H7 (cell line): ENCODE data around the gene LEMD3. TPM values are rescaled to one million over a fixed set of nuclear protein-coding genes. Genes with fewer than 3 reads are reported as not detected.

Source experiments
- DNase-seq: peaks from one replicate; pipeline ENCODE4 v3.0.0; 2012
- H3K27me3 ChIP-seq: 2 replicates; pipeline ENCODE4 v1.6.0; 2011; ENCODE audit warnings: mild to moderate bottlenecking, low read length; ENCODE audit not compliant: control insufficient read depth, insufficient read depth
- H3K36me3 ChIP-seq: replicated peaks from 2 replicates; pipeline ENCODE4 v1.5.1; 2011; ENCODE audit warnings: low read length; ENCODE audit not compliant: control insufficient read depth, insufficient read depth
- H3K4me3 ChIP-seq: 2 replicates; pipeline ENCODE4 v1.5.1; 2011; ENCODE audit warnings: low read depth, mild to moderate bottlenecking, control low read depth, low read length, moderate library complexity; ENCODE audit not compliant: insufficient read depth
- total RNA-seq: library from RNA; depleted of rRNA; stranded (reverse); fragments of >200 nt; shearing (Covaris generic); gene quantifications from 2 replicates; pipeline ENCODE4 v1.2.3, GENCODE V29; 2014

The LEMD3 gene
- total RNA-seq, 1 experiment from 2014 or later: 20.5 TPM

GRCh38 chr12:65155784-65156183, 13.6 kb upstream of the LEMD3 start:
- DNase-seq: no peak
- H3K4me3 ChIP-seq: no peak overlapping the region
- H3K36me3 ChIP-seq: no peaks in the 10 kb centered on the region
- H3K27me3 ChIP-seq: no peaks in the 10 kb centered on the region

- H3K36me3 ChIP-seq: no peaks in the 10 kb centered on the region
- H3K4me3 ChIP-seq: no peak overlapping the region
- DNase-seq: no peak
- H3K27me3 ChIP-seq: no peaks in the 10 kb centered on the region
Measured at GRCh38 chr12:65156366-65156841, 13.0 kb upstream of the LEMD3 start.

GRCh38 chr12:65157091-65157490, 12.3 kb upstream of the LEMD3 start:
- no peak for DNase-seq
- no peak overlapping the region for H3K4me3 ChIP-seq
- no peaks in the 10 kb centered on the region for H3K27me3 ChIP-seq
- H3K36me3 ChIP-seq: no peaks in the 10 kb centered on the region

GRCh38 chr12:65162609-65163008, 6.8 kb upstream of the LEMD3 start:
- no peaks in the 10 kb centered on the region; the same call in 1 of the 2 replicates for H3K27me3 ChIP-seq
- no peak overlapping the region for H3K4me3 ChIP-seq
- no peak for DNase-seq
- H3K36me3 ChIP-seq: no peaks in the 10 kb centered on the region

GRCh38 chr12:65164244-65164643, 5.1 kb upstream of the LEMD3 start:
- DNase-seq: no peak
- Histone ChIP-seq H3K4me3 (no peak overlapping the region), H3K36me3 (no peaks in the 10 kb centered on the region), H3K27me3 (no peaks in the 10 kb centered on the region; the same call in 1 of the 2 replicates)

GRCh38 chr12:65164774-65165173, 4.6 kb upstream of the LEMD3 start:
- H3K36me3 ChIP-seq: no peaks in the 10 kb centered on the region

GRCh38 chr12:65168681-65169319, 583 bp upstream of the LEMD3 start:
- no peaks in the 10 kb centered on the region for H3K36me3 ChIP-seq
- H3K4me3 ChIP-seq: peak overlapping the region; percentile 90
- H3K27me3 ChIP-seq: no peaks in the 10 kb centered on the region; the same call in 1 of the 2 replicates
- DNase-seq: no peak

More at GRCh38 chr12:65164774-65165173, 4.6 kb upstream of the LEMD3 start:
- H3K4me3 ChIP-seq: no peak overlapping the region
- DNase-seq: no peak
- no peaks in the 10 kb centered on the region; the same call in 1 of the 2 replicates for H3K27me3 ChIP-seq

- peak overlapping the region; percentile 90 for H3K4me3 ChIP-seq
- no peaks in the 10 kb centered on the region; the same call in 1 of the 2 replicates for H3K27me3 ChIP-seq
- H3K36me3 ChIP-seq: no peaks in the 10 kb centered on the region; the same call in 1 of the 2 replicates
- DNase-seq: peak; percentile 78
Measured at GRCh38 chr12:65170209-65170881, 962 bp downstream of the LEMD3 start.

GRCh38 chr12:65171073-65171472, 1.7 kb downstream of the LEMD3 start:
- peak overlapping the region; percentile 90 for H3K4me3 ChIP-seq
- H3K27me3 ChIP-seq: no peaks in the 10 kb centered on the region; the same call in 1 of the 2 replicates
- H3K36me3 ChIP-seq: no peaks in the 10 kb centered on the region; the same call in 1 of the 2 replicates
- no peak for DNase-seq

- no peaks in the 10 kb centered on the region; the same call in 1 of the 2 replicates for H3K27me3 ChIP-seq
Measured at GRCh38 chr12:65171870-65172269, 2.5 kb downstream of the LEMD3 start.

GRCh38 chr12:65175385-65175784, 6.0 kb downstream of the LEMD3 start:
- no peak for DNase-seq
- Histone ChIP-seq H3K27me3 (no peaks in the 10 kb centered on the region), H3K4me3 (no peak overlapping the region), H3K36me3 (peaks cover 1% of the 10 kb centered on the region)

More at GRCh38 chr12:65171870-65172269, 2.5 kb downstream of the LEMD3 start:
- Histone ChIP-seq H3K36me3 (no peaks in the 10 kb centered on the region; the same call in 1 of the 2 replicates), H3K4me3 (no peak overlapping the region; the same call in 1 of the 2 replicates)
- no peak for DNase-seq

GRCh38 chr12:65182012-65182739, 12.8 kb downstream of the LEMD3 start:
- DNase-seq: no peak
- Histone ChIP-seq H3K27me3 (no peaks in the 10 kb centered on the region), H3K4me3 (no peak overlapping the region), H3K36me3 (peaks cover 1% of the 10 kb centered on the region; the same call in 1 of the 2 replicates)

GRCh38 chr12:65184176-65184857, 14.9 kb downstream of the LEMD3 start:
- no peak overlapping the region for H3K4me3 ChIP-seq
- no peaks in the 10 kb centered on the region for H3K27me3 ChIP-seq
- H3K36me3 ChIP-seq: no peaks in the 10 kb centered on the region
- no peak for DNase-seq

GRCh38 chr12:65184858-65185229, 15.5 kb downstream of the LEMD3 start:
- Histone ChIP-seq H3K36me3 (no peaks in the 10 kb centered on the region), H3K27me3 (no peaks in the 10 kb centered on the region), H3K4me3 (no peak overlapping the region)
- no peak for DNase-seq
